ENCODE measurements around the gene ADAMTS2.

Gene ADAMTS2

DNA sequence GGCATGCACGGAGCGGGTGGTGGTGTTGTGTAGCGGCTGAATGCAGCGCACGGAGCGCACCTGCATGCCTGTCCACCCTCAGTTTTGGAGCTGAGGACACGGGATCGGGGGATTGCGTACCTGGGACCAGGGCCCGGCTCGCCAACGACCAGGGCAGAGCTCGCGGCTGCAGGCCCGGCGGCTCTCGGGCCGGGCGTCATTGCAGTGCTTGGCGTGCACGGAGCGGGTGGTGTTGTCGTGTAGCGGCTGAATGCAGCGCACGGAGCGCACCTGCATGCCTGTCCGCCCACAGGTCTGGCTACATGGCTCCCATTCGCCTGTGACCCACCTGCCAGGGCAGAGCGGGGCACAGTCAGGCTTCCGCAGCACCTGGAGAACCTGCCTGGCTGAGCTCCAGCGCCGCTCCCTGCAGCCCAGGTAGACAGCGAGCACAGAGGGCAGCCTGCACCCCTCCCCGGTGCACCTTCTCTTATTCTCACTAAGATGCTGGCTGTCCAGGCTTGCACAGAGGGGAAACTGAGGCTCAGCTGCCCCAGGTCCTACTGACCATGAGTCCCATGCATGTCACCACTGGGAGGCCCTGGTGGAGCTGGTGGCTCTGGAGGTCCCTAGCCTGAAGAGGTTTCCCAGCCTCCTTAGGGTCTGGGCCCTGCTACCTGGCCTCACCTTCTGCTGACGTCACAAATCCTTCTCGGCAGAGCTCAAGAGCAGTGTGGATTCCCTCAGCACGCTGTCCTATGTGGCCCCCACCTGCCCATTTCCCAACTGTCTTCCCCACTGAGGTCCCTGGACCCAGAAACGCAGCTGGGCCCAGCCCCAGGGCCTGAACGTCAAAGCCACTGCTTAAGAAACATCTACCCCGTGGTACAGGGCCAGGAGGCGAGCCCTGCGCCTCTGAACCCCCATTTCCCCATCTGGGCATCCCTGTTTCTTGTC is 220.1 kb downstream of the ADAMTS2 start:
- DNase-seq (ENCODE audit: insufficient read length, low spot score): no peak
- TF ChIP-seq POLR2A (IDR thresholded peaks at IDR 0.05; ENCODE audit: low read depth, low read length) (no peak), POLR2AphosphoS5 (IDR thresholded peaks at IDR 0.05; ENCODE audit: low read depth, low read length) (no peak), TAF1 (IDR thresholded peaks at IDR 0.05; ENCODE audit: low read depth, low read length) (no peak), SPI1 (IDR thresholded peaks at IDR 0.05; ENCODE audit: low read depth, low read length) (no peak), PAX5 (IDR thresholded peaks at IDR 0.05; ENCODE audit: insufficient read depth, low read length, severe bottlenecking) (no peak), POU2F2 (IDR thresholded peaks at IDR 0.05; ENCODE audit: low read depth, low read length) (no peak)
- FAIRE-seq: no peak

DNA sequence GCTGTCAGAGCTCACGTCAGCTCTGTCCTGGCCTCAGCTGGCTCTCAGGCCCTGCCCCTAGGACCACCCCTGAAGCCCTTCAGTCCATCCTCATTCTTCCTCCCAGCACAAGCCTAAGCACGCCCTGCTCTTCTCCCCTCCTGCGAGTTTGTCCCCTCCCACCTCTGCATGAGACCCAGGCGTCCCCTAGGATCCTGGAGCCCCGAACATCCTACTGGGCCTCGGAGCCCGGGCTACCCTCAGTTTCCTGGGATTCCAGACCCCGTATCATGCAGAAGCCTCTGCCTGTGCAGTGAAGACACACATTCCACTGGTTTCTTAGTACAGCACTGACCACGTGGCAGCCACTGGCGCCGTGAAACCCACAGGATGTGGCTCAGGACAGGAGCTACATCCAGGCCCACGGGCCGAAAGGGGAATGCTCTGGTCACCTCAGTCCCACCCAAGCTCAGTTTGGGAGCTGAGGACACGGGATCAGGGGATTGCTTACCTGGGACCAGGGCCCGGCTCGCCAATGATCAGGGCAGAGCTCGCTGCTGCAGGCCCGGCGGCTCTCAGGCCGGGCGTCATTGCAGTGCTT is 220.9 kb downstream of the ADAMTS2 start:
- TF ChIP-seq PAX5 (IDR thresholded peaks at IDR 0.05; ENCODE audit: insufficient read depth, low read length, severe bottlenecking): no peak
- TF ChIP-seq POLR2A (IDR thresholded peaks at IDR 0.05; ENCODE audit: low read depth, low read length): no peak
- TF ChIP-seq POU2F2 (IDR thresholded peaks at IDR 0.05; ENCODE audit: low read depth, low read length): no peak
- no peak for TF ChIP-seq TAF1 (IDR thresholded peaks at IDR 0.05; ENCODE audit: low read depth, low read length)
- no peak for TF ChIP-seq POLR2AphosphoS5 (IDR thresholded peaks at IDR 0.05; ENCODE audit: low read depth, low read length)
- no peak for TF ChIP-seq SPI1 (IDR thresholded peaks at IDR 0.05; ENCODE audit: low read depth, low read length)
- no peak for FAIRE-seq
- no peak for DNase-seq (ENCODE audit: insufficient read length, low spot score)

GRCh38 chr5:179123491-179124272 is 221.6 kb downstream of the ADAMTS2 start:
- no peak for DNase-seq (ENCODE audit: insufficient read length, low spot score)
- no peak for FAIRE-seq
- no peak for TF ChIP-seq TAF1 (IDR thresholded peaks at IDR 0.05; ENCODE audit: low read depth, low read length)
- no peak for TF ChIP-seq POLR2A (IDR thresholded peaks at IDR 0.05; ENCODE audit: low read depth, low read length)
- TF ChIP-seq POLR2AphosphoS5 (IDR thresholded peaks at IDR 0.05; ENCODE audit: low read depth, low read length): no peak

- no peak for TF ChIP-seq POU2F2 (IDR thresholded peaks at IDR 0.05; ENCODE audit: low read depth, low read length)
- no peak for TF ChIP-seq PAX5 (IDR thresholded peaks at IDR 0.05; ENCODE audit: insufficient read depth, low read length, severe bottlenecking)
- no peak for TF ChIP-seq TAF1 (IDR thresholded peaks at IDR 0.05; ENCODE audit: low read depth, low read length)
- TF ChIP-seq POLR2A (IDR thresholded peaks at IDR 0.05; ENCODE audit: low read depth, low read length): no peak
- FAIRE-seq (no peak), DNase-seq (ENCODE audit: insufficient read length, low spot score) (no peak)
Observed at GRCh38 chr5:179123109-179123426, 222.2 kb downstream of the ADAMTS2 start.

GRCh38 chr5:179122411-179123108 is 222.7 kb downstream of the ADAMTS2 start:
- FAIRE-seq (no peak), DNase-seq (ENCODE audit: insufficient read length, low spot score) (no peak)
- TF ChIP-seq POLR2AphosphoS5 (IDR thresholded peaks at IDR 0.05; ENCODE audit: low read depth, low read length): no peak
- no peak for TF ChIP-seq POLR2A (IDR thresholded peaks at IDR 0.05; ENCODE audit: low read depth, low read length)
- no peak for TF ChIP-seq TAF1 (IDR thresholded peaks at IDR 0.05; ENCODE audit: low read depth, low read length)
- no peak for TF ChIP-seq POU2F2 (IDR thresholded peaks at IDR 0.05; ENCODE audit: low read depth, low read length)
- TF ChIP-seq SPI1 (IDR thresholded peaks at IDR 0.05; ENCODE audit: low read depth, low read length): no peak
- no peak for TF ChIP-seq PAX5 (IDR thresholded peaks at IDR 0.05; ENCODE audit: insufficient read depth, low read length, severe bottlenecking)

GRCh38 chr5:179121667-179122111 is 223.6 kb downstream of the ADAMTS2 start:
- TF ChIP-seq POU2F2 (IDR thresholded peaks at IDR 0.05; ENCODE audit: low read depth, low read length) (no peak), POLR2AphosphoS5 (IDR thresholded peaks at IDR 0.05; ENCODE audit: low read depth, low read length) (no peak), PAX5 (IDR thresholded peaks at IDR 0.05; ENCODE audit: insufficient read depth, low read length, severe bottlenecking) (no peak), TAF1 (IDR thresholded peaks at IDR 0.05; ENCODE audit: low read depth, low read length) (no peak), POLR2A (IDR thresholded peaks at IDR 0.05; ENCODE audit: low read depth, low read length) (no peak), SPI1 (IDR thresholded peaks at IDR 0.05; ENCODE audit: low read depth, low read length) (no peak)
- FAIRE-seq (no peak), DNase-seq (ENCODE audit: insufficient read length, low spot score) (no peak)

GRCh38 chr5:179120951-179121666 is 224.2 kb downstream of the ADAMTS2 start:
- TF ChIP-seq TAF1 (IDR thresholded peaks at IDR 0.05; ENCODE audit: low read depth, low read length) (no peak), POU2F2 (IDR thresholded peaks at IDR 0.05; ENCODE audit: low read depth, low read length) (no peak), POLR2AphosphoS5 (IDR thresholded peaks at IDR 0.05; ENCODE audit: low read depth, low read length) (no peak), PAX5 (IDR thresholded peaks at IDR 0.05; ENCODE audit: insufficient read depth, low read length, severe bottlenecking) (no peak), SPI1 (IDR thresholded peaks at IDR 0.05; ENCODE audit: low read depth, low read length) (no peak), POLR2A (IDR thresholded peaks at IDR 0.05; ENCODE audit: low read depth, low read length) (no peak)
- no peak for FAIRE-seq
- no peak for DNase-seq (ENCODE audit: insufficient read length, low spot score)

DNA sequence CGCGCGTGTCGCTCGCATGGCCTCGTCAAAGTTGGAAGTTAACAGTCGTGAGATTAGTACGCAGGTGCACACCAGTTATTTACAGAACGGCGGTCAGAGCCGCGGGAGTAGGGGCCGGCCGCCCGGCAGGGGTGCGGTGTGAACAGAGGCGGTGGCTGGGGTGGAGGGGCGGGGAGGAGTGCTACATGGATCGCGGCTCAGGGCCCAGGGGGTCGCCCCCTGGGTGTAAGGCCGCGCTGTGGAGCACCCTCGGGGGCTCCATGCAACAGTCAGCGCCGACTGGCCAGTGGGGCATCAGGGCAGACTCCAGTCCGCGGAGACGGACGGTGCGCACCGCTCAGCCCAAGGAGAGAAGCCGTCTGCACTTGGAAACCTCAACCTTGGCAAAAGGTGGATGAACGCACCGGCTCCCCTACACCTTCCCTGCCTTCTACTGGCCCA is 224.8 kb downstream of the ADAMTS2 start:
- DNase-seq (ENCODE audit: insufficient read length, low spot score) (no peak), FAIRE-seq (no peak)
- TF ChIP-seq POLR2AphosphoS5 (IDR thresholded peaks at IDR 0.05; ENCODE audit: low read depth, low read length): no peak
- TF ChIP-seq POLR2A (IDR thresholded peaks at IDR 0.05; ENCODE audit: low read depth, low read length): no peak
- TF ChIP-seq SPI1 (IDR thresholded peaks at IDR 0.05; ENCODE audit: low read depth, low read length): no peak
- no peak for TF ChIP-seq POU2F2 (IDR thresholded peaks at IDR 0.05; ENCODE audit: low read depth, low read length)
- TF ChIP-seq PAX5 (IDR thresholded peaks at IDR 0.05; ENCODE audit: insufficient read depth, low read length, severe bottlenecking): no peak
- no peak for TF ChIP-seq TAF1 (IDR thresholded peaks at IDR 0.05; ENCODE audit: low read depth, low read length)

Data from GM12891 (cell line).